RWPE1 (cell line): Measurements from ENCODE around the gene SPINK4.
A peak's percentile ranks its signal among the peaks of the same experiment; 100 is the strongest.

Experiments
- CTCF ChIA-PET: fragments of 350-600 bp; sonication (Branson Sonifier 250); formaldehyde crosslinking; extraction: SDS; loops from one replicate; lab custom pipeline; 2021; lab: Yijun Ruan, JAX
- POLR2A ChIA-PET: fragments of 400-600 bp; formaldehyde crosslinking; extraction: SDS; loops from one replicate; lab custom pipeline; 2020; ENCODE audit warnings: antibody characterized with exemption; ENCODE audit not compliant: low non-redundant PET; lab: Yijun Ruan, JAX
- DNase-seq: peaks from one replicate; pipeline ENCODE4 v3.0.0; 2012; ENCODE audit warnings: low spot score
- H3K27ac ChIP-seq: fragments of 450-650 bp; 2 replicates; pipeline ENCODE4 v1.5.1; 2017
- TF ChIP-seq, protein P1 (sequence below): fragments of 450-650 bp; conservative IDR thresholded peaks from 2 replicates; pipeline ENCODE4 v1.5.1; 2017; ENCODE audit warnings: low read depth, mild to moderate bottlenecking

The SPINK4 gene

DNA sequence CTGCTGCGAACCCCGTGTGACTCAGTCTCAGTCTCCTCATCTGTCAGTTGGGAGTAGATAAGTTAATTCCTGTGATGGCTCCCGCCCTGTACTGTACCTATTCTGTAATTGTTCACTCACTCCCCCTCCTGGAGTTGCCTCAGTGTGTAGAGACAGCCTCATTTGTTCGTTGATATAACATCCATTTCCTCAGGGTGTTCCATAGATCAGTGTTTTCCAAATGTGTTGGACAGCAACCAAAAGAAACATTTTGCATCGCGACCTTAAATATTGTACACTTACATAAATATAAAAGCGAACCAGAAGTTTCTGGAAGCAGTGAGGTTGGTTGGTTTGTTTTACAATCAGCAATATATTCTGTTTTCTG lies 51.0 kb downstream of the SPINK4 start:
- TF ChIP-seq, protein P1, sequence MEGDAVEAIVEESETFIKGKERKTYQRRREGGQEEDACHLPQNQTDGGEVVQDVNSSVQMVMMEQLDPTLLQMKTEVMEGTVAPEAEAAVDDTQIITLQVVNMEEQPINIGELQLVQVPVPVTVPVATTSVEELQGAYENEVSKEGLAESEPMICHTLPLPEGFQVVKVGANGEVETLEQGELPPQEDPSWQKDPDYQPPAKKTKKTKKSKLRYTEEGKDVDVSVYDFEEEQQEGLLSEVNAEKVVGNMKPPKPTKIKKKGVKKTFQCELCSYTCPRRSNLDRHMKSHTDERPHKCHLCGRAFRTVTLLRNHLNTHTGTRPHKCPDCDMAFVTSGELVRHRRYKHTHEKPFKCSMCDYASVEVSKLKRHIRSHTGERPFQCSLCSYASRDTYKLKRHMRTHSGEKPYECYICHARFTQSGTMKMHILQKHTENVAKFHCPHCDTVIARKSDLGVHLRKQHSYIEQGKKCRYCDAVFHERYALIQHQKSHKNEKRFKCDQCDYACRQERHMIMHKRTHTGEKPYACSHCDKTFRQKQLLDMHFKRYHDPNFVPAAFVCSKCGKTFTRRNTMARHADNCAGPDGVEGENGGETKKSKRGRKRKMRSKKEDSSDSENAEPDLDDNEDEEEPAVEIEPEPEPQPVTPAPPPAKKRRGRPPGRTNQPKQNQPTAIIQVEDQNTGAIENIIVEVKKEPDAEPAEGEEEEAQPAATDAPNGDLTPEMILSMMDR = no peak
- CTCF ChIA-PET = no interaction called here
- H3K27ac ChIP-seq = peak overlapping the region; percentile 98
- POLR2A ChIA-PET = interaction anchor here (0.7 kb wide), 1 partner anchor 12 kb away, joined by 4 read pairs; no protein-coding TSS in a partner anchor
- no peak for DNase-seq

DNA sequence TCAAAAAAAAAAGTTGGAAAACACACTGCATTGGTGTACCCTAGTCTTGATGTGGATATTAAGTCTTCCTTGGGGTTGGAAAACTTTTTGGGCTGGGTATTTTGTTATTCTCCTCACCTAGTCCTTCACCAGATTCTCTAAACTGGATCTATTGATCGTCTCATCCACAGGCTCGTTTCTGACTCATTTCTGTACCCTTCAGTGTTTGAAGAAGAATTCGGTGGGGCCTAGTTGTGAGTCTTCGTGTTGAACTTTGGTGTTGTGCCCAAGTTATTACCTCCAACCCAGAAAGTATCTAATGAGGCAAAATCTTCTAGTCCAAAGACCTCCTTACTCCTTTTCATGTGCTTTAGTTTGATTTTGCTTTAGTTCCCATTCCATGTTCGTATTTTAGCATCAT lies 51.9 kb downstream of the SPINK4 start:
- TF ChIP-seq, protein P1 = no peak
- H3K27ac ChIP-seq = peak overlapping the region; percentile 98
- DNase-seq = no peak
- ChIA-PET POLR2A (no interaction called here), CTCF (no interaction called here)

DNA sequence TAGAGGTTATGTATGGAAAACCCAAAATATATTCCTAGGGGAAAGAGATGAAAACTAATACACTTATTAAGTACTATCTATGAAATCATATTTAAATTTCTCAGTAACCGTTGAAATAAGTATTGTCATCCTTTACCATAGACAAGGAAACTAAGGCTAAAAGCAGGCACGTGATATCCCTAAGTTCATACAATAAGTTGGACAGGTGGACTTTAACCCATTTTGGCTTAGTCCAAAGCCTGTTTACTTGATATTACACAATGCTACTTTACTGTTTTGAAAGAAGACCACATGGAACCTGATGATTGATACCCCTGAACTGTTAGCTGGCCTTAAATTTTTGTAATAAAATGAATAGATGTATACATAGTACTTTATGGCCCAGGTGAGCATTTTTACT lies 53.8 kb downstream of the SPINK4 start:
- ChIA-PET POLR2A (no interaction called here), CTCF (no interaction called here)
- no peak for DNase-seq
- TF ChIP-seq, protein P1 = no peak
- no peak overlapping the region for H3K27ac ChIP-seq

DNA sequence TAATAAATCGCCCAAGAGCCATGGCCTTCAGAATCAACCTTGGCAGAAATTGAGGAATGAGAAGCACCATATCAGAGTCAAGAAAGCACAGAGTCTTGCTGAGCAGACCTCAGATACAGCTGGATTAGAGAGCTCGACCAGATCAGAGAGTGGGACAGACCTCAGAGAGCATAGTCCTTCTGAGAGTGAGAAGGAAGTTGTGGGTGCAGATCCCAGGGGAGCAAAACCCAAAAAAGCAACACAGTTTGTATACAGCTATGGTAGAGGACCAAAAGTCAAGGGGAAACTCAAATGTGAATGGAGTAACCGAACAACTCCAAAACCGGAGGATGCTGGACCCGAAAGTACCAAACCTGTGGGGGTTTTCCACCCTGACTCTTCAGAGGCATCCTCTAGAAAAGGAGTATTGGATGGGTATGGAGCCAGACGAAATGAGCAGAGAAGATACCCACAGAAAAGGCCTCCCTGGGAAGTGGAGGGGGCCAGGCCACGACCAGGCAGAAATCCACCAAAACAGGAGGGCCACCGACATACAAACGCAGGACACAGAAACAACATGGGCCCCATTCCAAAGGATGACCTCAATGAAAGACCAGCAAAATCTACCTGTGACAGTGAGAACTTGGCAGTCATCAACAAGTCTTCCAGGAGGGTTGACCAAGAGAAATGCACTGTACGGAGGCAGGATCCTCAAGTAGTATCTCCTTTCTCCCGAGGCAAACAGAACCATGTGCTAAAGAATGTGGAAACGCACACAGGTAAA lies 54.9 kb downstream of the SPINK4 start:
- CTCF ChIA-PET = no interaction called here
- POLR2A ChIA-PET = no interaction called here
- DNase-seq = no peak
- TF ChIP-seq, protein P1 = no peak
- H3K27ac ChIP-seq = no peak overlapping the region

DNA sequence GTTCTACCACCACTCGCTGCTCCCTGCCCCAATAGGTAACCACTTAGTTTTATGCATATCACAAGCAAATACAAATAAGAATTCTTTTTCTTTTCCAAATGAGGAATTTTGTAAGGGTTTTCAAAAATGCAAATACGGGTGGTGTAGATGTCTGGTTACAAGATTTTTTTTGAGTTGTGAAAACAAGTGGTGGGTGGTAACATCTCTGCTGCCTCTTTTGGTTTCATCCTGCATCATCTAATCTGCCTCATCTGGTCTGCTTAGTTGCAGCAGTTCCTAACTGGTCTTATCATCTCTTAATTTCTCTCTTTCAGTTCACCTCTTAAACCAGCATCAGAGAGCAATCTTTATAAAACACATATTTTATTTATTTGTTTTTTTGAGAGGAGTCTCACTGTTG lies 55.6 kb downstream of the SPINK4 start:
- no peak for DNase-seq
- H3K27ac ChIP-seq = peak overlapping the region; percentile 51
- CTCF ChIA-PET = no interaction called here
- POLR2A ChIA-PET = no interaction called here
- TF ChIP-seq, protein P1 = no peak

DNA sequence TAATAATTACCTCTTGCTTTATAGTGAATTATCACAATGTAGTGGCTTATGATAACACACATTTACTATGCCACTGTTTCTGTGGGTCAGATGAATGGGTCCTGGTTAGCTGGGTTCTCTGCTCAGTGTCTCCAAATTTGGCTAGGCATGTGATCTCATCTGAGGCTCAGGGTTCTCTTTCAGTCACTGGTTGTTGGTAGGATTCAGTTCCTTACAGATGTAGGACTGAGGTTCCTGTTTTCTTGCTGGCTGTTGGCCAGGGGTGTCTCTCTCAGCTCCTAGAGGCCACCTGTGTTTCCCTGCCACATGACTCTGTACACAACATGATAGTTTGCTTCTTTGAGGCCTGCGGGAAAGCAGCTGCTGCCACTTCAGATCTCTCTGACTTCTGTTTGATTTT lies 57.5 kb downstream of the SPINK4 start:
- DNase-seq = no peak
- TF ChIP-seq, protein P1 = no peak
- H3K27ac ChIP-seq = no peak overlapping the region
- ChIA-PET CTCF (interaction anchor here (0.7 kb wide), 2 partner anchors 91 to 346 kb away, joined by 3 read pairs; no protein-coding TSS in a partner anchor), POLR2A (no interaction called here)
